ENCODE results near the gene NCAN.

GRCh38 chr19:19263886-19264487 lies 52.2 kb downstream of the NCAN start:
- TF ChIP-seq CTCF (conservative IDR thresholded peaks at IDR 0.05; ENCODE audit: low read depth, low read length), result no peak
- TF ChIP-seq EZH2 (IDR thresholded peaks at IDR 0.05; ENCODE audit: low read length, unreplicated experiment), result no peak
- no peak for TF ChIP-seq EZH2phosphoT487 (IDR thresholded peaks at IDR 0.05; ENCODE audit: borderline replicate concordance, low read length)

Measured in PC-3 (cell line).